ENCODE results near the gene ULBP1. TPM values are rescaled to one million over a fixed set of nuclear protein-coding genes. Genes with fewer than 3 reads are reported as not detected.

Gene ULBP1, protein sequence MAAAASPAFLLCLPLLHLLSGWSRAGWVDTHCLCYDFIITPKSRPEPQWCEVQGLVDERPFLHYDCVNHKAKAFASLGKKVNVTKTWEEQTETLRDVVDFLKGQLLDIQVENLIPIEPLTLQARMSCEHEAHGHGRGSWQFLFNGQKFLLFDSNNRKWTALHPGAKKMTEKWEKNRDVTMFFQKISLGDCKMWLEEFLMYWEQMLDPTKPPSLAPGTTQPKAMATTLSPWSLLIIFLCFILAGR
- polyA plus RNA-seq, result 1.7 to 2.4 TPM (median 2.2 TPM) in 3 replicates
- 13.1 TPM for polyA plus RNA-seq (2011; ENCODE audit: low read depth)
- polyA plus RNA-seq (2011; cell fraction: cytosol; rRNA removed), result 2.6 and 4.4 TPM in 2 replicates
- polyA plus RNA-seq (2011; cell fraction: nucleus; rRNA removed), result 5.7 and 6.8 TPM in 2 replicates
- 1.7 and 6.9 TPM in 2 replicates for polyA plus RNA-seq (2012; ENCODE audit: low replicate concordance)
- 0.39 to 0.67 TPM (median 0.59 TPM) in 3 replicates for polyA minus RNA-seq
- polyA minus RNA-seq (2011; cell fraction: cytosol; rRNA and poly(A)+ RNA removed), result 0.77 TPM
- 1.3 and 3.1 TPM in 2 replicates for polyA minus RNA-seq (2011; cell fraction: nucleus; rRNA and poly(A)+ RNA removed)

DNA sequence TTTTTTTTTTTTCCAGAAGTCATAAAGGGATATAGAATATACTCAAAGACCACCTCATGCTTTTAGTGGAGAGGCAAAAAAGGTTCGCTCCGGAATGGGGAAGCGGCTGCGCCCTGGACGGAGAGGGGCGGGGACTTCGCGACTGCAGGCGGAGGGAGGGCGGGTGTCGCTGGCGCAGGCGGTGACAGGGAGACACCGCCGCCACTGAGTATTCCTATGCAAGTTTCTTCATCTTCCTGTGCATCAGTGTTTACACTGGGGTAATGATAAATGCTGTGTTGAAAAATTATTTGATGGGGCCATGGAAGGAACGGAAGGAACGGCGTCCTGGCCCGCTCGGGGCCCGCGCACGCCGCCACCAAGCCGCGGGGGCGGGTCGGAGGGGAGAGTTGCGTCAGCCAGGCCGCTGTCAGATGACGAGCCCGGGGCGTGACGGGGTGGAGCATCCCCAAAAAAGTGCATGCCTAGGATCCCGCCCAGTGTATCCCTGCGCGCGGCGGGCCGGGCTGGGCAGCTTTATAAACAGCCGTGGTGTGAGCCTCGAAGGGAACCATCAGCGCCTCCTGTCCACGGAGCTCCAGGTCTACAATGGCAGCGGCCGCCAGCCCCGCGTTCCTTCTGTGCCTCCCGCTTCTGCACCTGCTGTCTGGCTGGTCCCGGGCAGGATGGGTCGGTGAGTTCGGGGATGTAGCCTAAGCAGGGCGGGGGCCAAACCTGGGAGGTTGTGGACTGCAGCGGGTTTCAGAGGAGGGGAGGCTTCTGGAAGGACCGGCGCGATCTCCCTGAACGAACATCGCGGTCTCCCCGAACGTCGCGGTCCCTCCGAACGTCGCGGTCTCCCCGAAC lies at the start of gene ULBP1:
Gene ULBP1 (plus strand): TSS at position 482 of the 846 bp plus-strand sequence. CDS start 107 bp downstream, at position 589.
- no peak within 1 kb of the TSS for H3K27ac ChIP-seq (ENCODE audit: control insufficient read depth, insufficient read depth, low read length)
- peak within 1 kb of the TSS; percentile 84 for H2AFZ ChIP-seq (ENCODE audit: control insufficient read depth, low read length)
- peaks cover 26% of the 10 kb centered on the region for H3K27me3 ChIP-seq (ENCODE audit: control insufficient read depth, extremely low read depth, insufficient read depth, low read length)
- peak within 1 kb of the TSS; percentile 35 to 74 (median 73) for H3K4me3 ChIP-seq (ENCODE audit: control insufficient read depth in 2 of 3, extremely low read depth in 1 of 3, insufficient read depth in 2 of 3, low read depth in 1 of 3, low read length in 3 of 3)
- no peak for FAIRE-seq
- peaks cover 10% of the 10 kb centered on the region for H3K4me1 ChIP-seq (ENCODE audit: control insufficient read depth, extremely low read depth, insufficient read depth, low read length)
- peak within 1 kb of the TSS; percentile 69 for H3K9ac ChIP-seq (ENCODE audit: control insufficient read depth, extremely low read depth, insufficient read depth, low read length)
- no peaks in the 10 kb centered on the region for H3K79me2 ChIP-seq (ENCODE audit: control insufficient read depth, insufficient read depth, low read length)
- H4K20me1 ChIP-seq (ENCODE audit: control insufficient read depth, extremely low read depth, insufficient read depth, low read length), result no peaks in the 10 kb centered on the region
- dilution Hi-C loops (cut with MboI; ENCODE audit: extremely low pct_ligation_motif_present, low sequenced_read_pairs), result no loop called here
- H3K9me3 ChIP-seq (ENCODE audit: control insufficient read depth, low read depth, low read length), result no peaks in the 10 kb centered on the region
- no peaks in the 10 kb centered on the region for H3K36me3 ChIP-seq (ENCODE audit: control insufficient read depth in 2 of 2, extremely low read depth in 1 of 2, insufficient read depth in 2 of 2, low read length in 2 of 2)
- H3K9me1 ChIP-seq (ENCODE audit: control insufficient read depth, extremely low read depth, insufficient read depth, low read length), result no peaks in the 10 kb centered on the region
- no peak for TF ChIP-seq EZH2 (IDR thresholded peaks at IDR 0.05; ENCODE audit: low read length)
- TF ChIP-seq, protein P1, sequence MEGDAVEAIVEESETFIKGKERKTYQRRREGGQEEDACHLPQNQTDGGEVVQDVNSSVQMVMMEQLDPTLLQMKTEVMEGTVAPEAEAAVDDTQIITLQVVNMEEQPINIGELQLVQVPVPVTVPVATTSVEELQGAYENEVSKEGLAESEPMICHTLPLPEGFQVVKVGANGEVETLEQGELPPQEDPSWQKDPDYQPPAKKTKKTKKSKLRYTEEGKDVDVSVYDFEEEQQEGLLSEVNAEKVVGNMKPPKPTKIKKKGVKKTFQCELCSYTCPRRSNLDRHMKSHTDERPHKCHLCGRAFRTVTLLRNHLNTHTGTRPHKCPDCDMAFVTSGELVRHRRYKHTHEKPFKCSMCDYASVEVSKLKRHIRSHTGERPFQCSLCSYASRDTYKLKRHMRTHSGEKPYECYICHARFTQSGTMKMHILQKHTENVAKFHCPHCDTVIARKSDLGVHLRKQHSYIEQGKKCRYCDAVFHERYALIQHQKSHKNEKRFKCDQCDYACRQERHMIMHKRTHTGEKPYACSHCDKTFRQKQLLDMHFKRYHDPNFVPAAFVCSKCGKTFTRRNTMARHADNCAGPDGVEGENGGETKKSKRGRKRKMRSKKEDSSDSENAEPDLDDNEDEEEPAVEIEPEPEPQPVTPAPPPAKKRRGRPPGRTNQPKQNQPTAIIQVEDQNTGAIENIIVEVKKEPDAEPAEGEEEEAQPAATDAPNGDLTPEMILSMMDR (optimal IDR thresholded peaks at IDR 0.05 in 1 of 3, IDR thresholded peaks at IDR 0.05 in 1 of 3, conservative IDR thresholded peaks at IDR 0.05 in 1 of 3; ENCODE audit: extremely low read depth in 1 of 3, insufficient read depth in 2 of 3, low read length in 3 of 3), result peak in 1 of 3 experiments; percentile 11
- DNase-seq (ENCODE audit: low read depth, low spot score), result no peak
- peak within 1 kb of the TSS; percentile 88 for H3K4me2 ChIP-seq (ENCODE audit: control insufficient read depth, extremely low read depth, insufficient read depth, low read depth, low read length)

DNA sequence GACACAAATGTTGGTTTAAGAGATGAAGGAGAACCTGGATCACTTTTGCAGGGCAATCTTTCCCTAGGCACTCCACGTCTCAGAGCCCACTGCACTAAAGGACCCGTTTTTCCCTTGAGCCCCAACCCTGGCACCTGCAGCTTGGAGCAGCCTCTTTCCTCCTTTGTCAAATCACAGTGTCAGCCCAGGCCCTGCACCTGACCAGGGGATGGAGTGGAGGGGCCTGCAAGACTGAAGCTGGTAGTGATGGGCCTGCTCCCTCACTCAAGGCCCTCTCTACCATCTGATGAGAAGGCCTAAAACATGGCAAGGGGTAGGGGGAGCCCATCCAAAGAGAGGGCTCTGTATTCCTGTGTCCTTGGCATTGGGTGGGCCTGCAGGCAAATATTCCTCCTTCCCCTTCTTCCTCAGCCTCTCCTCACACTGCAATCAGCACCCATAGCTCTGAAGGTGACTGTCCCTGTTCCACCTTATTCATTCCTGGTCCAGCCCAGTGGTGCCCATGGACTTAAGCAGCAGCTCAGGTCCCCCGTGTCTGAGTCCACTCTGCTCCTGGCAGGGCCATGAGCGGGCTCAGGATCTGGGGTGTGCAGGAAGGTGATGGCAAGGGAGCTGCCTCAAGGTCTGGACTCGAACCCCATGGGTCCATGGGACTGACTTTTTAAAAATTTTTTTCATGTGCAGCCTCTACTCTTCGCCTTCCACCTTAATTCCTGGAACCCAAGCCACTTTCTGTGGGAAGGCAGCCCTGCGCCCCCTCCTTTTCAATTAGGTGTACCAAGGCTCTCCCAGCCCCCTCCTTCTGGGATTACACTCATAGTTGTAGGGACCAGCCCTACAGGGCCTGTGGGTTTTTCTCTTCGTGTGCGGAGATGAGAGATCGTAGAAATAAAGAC lies 47.5 kb upstream of the ULBP1 start:
- TF ChIP-seq EZH2 (IDR thresholded peaks at IDR 0.05; ENCODE audit: low read length), result no peak
- TF ChIP-seq, protein P1 (optimal IDR thresholded peaks at IDR 0.05 in 1 of 3, IDR thresholded peaks at IDR 0.05 in 1 of 3, conservative IDR thresholded peaks at IDR 0.05 in 1 of 3; ENCODE audit: extremely low read depth in 1 of 3, insufficient read depth in 2 of 3, low read length in 3 of 3), result no peak
- Histone ChIP-seq H3K9ac (ENCODE audit: control insufficient read depth, extremely low read depth, insufficient read depth, low read length) (no peak overlapping the region), H3K27ac (ENCODE audit: control insufficient read depth, insufficient read depth, low read length) (no peak overlapping the region), H3K79me2 (ENCODE audit: control insufficient read depth, insufficient read depth, low read length) (no peaks in the 10 kb centered on the region), H2AFZ (ENCODE audit: control insufficient read depth, low read length) (no peak overlapping the region), H4K20me1 (ENCODE audit: control insufficient read depth, extremely low read depth, insufficient read depth, low read length) (no peaks in the 10 kb centered on the region), H3K27me3 (ENCODE audit: control insufficient read depth, extremely low read depth, insufficient read depth, low read length) (no peaks in the 10 kb centered on the region), H3K36me3 (ENCODE audit: control insufficient read depth in 2 of 2, extremely low read depth in 1 of 2, insufficient read depth in 2 of 2, low read length in 2 of 2) (peaks cover 0 to 4% of the 10 kb centered on the region in 2 experiments), H3K4me2 (ENCODE audit: control insufficient read depth, extremely low read depth, insufficient read depth, low read depth, low read length) (no peak overlapping the region), H3K4me3 (ENCODE audit: control insufficient read depth in 2 of 3, extremely low read depth in 1 of 3, insufficient read depth in 2 of 3, low read depth in 1 of 3, low read length in 3 of 3) (no peak overlapping the region), H3K9me3 (ENCODE audit: control insufficient read depth, low read depth, low read length) (no peaks in the 10 kb centered on the region), H3K4me1 (ENCODE audit: control insufficient read depth, extremely low read depth, insufficient read depth, low read length) (peaks cover 9% of the 10 kb centered on the region), H3K9me1 (ENCODE audit: control insufficient read depth, extremely low read depth, insufficient read depth, low read length) (no peaks in the 10 kb centered on the region)
- FAIRE-seq, result no peak
- dilution Hi-C loops (cut with MboI; ENCODE audit: extremely low pct_ligation_motif_present, low sequenced_read_pairs), result no loop called here
- DNase-seq (ENCODE audit: low read depth, low spot score), result no peak
